K562 (cell line): Measurements from ENCODE around the gene POMT2.

Experiments
- BHLHE40 ChIP-seq: IDR thresholded peaks from 2 replicates; pipeline ENCODE4 v1.6.1; 2011; ENCODE audit warnings: low read length, improper control_type of control experiment
- CTCF ChIP-seq, 3 experiments: IDR thresholded peaks in 2 of 3; conservative IDR thresholded peaks in 1 of 3; 2 replicates each; pipeline ENCODE4 v1.5.1; 2011 to 2012; ENCODE audit warnings: low read length in 3 of 3, mild to moderate bottlenecking in 3 of 3, control low read depth in 2 of 3, improper control_type of control experiment in 1 of 3, inconsistent platforms in 1 of 3, low read depth in 1 of 3, mixed read lengths in 1 of 3, moderate library complexity in 1 of 3; ENCODE audit not compliant: insufficient read depth in 2 of 3
- EZH2 ChIP-seq: IDR thresholded peaks from 2 replicates; pipeline ENCODE4 v1.6.1; 2012; ENCODE audit warnings: low read depth, mild to moderate bottlenecking, inconsistent platforms, low read length, borderline replicate concordance
- JUND ChIP-seq, 2 experiments: IDR thresholded peaks; 2 replicates in 1 of 2; 3 replicates in 1 of 2; pipeline ENCODE4 v1.6.1; 2011; ENCODE audit warnings: borderline replicate concordance in 2 of 2, low read depth in 2 of 2, low read length in 2 of 2, improper control_type of control experiment in 1 of 2, missing biosample characterization in 1 of 2, missing genetic modification characterization in 1 of 2, missing genetic modification reagents in 1 of 2
- MCM5 ChIP-seq: fragments of 450-650 bp; IDR thresholded peaks from 2 replicates; pipeline ENCODE4 v1.6.1; 2016; ENCODE audit warnings: low read depth
- PHF8 ChIP-seq: fragments of 200-600 bp; sonication (generic); IDR thresholded peaks from 2 replicates; pipeline ENCODE4 v1.6.1; 2012; ENCODE audit warnings: mixed run types, mild to moderate bottlenecking, inconsistent platforms, low read length, moderate library complexity, borderline replicate concordance
- RBM34 ChIP-seq: fragments of 200-400 bp; formaldehyde crosslinking; IDR thresholded peaks from 2 replicates; pipeline ENCODE4 v1.6.1; 2018; ENCODE audit warnings: low read length, borderline replicate concordance; ENCODE audit not compliant: insufficient read depth
- TEAD4 ChIP-seq, 2 experiments: sonication (generic) in 1 of 2; formaldehyde crosslinking in 1 of 2; IDR thresholded peaks; 2 replicates each; pipeline versions ENCODE4 v1.6.1 to v1.8.0; 2012 to 2022; ENCODE audit warnings: borderline replicate concordance in 1 of 2, inconsistent platforms in 1 of 2, low read length in 1 of 2, mild to moderate bottlenecking in 1 of 2, missing genetic modification reagents in 1 of 2

- no peak for TF ChIP-seq BHLHE40
- TF ChIP-seq CTCF (IDR thresholded peaks at IDR 0.05 in 2 of 3, conservative IDR thresholded peaks at IDR 0.05 in 1 of 3; ENCODE audit: insufficient read depth in 2 of 3, low read depth in 1 of 3, low read length in 3 of 3), result no peak
- TF ChIP-seq PHF8, result no peak
- TF ChIP-seq TEAD4 (IDR thresholded peaks at IDR 0.05; ENCODE audit: low read length), result no peak
- TF ChIP-seq TEAD4 (CRISPR knock-in tag; IDR thresholded peaks at IDR 0.05; ENCODE audit: borderline replicate concordance), result no peak
- TF ChIP-seq JUND (IDR thresholded peaks at IDR 0.05; ENCODE audit: borderline replicate concordance, low read depth, low read length), result no peak
- no peak for TF ChIP-seq JUND (tag; IDR thresholded peaks at IDR 0.05; ENCODE audit: borderline replicate concordance, low read depth, low read length)
- TF ChIP-seq MCM5, result no peak
- no peak for TF ChIP-seq RBM34
- TF ChIP-seq EZH2, result no peak
Observed at GRCh38 chr14:77228056-77228455, 92.6 kb downstream of the POMT2 start.
